ENCODE results near the gene NOLC1. TPM values are rescaled to one million over a fixed set of nuclear protein-coding genes. Genes with fewer than 3 reads are reported as not detected.

NOLC1 gene
- total and polyA plus RNA-seq, 2 of the 13 experiments (the other 11 are each of a cell fraction or from before 2014, with no cell fraction given): 50.6 to 81.0 TPM

- in situ Hi-C loops (cut with HindIII; ENCODE audit: extremely low pct_ligation_motif_present, low pct_unique_long_range_greater_than_20kb) (no loop called here), intact Hi-C loops (cut with micrococcal nuclease; ENCODE audit: unreplicated experiment) (loop anchor here (1.0 kb wide), 1 partner anchor 21 kb away; the partner anchor contains the start of gene NOLC1)
- peaks cover 0 to 4% of the 10 kb centered on the region in 2 experiments; a peak in 1 of 5 replicates for H3K27me3 ChIP-seq (ENCODE audit: control insufficient read depth in 1 of 2, insufficient read depth in 2 of 2, low read length in 2 of 2)
- H4K20me1 ChIP-seq (ENCODE audit: insufficient read depth, low read length): peaks cover 28% of the 10 kb centered on the region
- 16% methylated on average over 8 of the region's 8 CpGs for WGBS (ENCODE audit: low lambda C conversion rate)
- no peaks in the 10 kb centered on the region for H3K9me3 ChIP-seq (ENCODE audit: low read length)
- H3K79me2 ChIP-seq (ENCODE audit: insufficient read depth, low read length): peaks cover 36% of the 10 kb centered on the region
- peak; percentile 37 for DNase-seq (ENCODE audit: low spot score)
- H3K4me1 ChIP-seq (ENCODE audit: insufficient read depth, low read length): peaks cover 41% of the 10 kb centered on the region
- no TSS peak for BruUV-seq (replicated peaks)
- no peak for FAIRE-seq
- POLR2A ChIA-PET: interaction anchor here (0.7 to 1.9 kb wide), 3 partner anchors 17 to 76 kb away, joined by 3 to 11 read pairs (median 3); partner anchors contain the start of gene NOLC1
- H3K27ac ChIP-seq (ENCODE audit: extremely low read length, insufficient read depth, low read length): no peak overlapping the region
- H3K36me3 ChIP-seq (replicated peaks in 1 of 2; ENCODE audit: control insufficient read depth in 1 of 2, insufficient read depth in 2 of 2, low read length in 2 of 2): peaks cover 0 to 6% of the 10 kb centered on the region in 2 experiments; a peak in 1 of 5 replicates
- peak overlapping the region in 2 of 3 experiments; percentile 92 to 96; a peak in 4 of 6 replicates for H3K4me3 ChIP-seq (replicated peaks in 1 of 3; ENCODE audit: insufficient read depth in 1 of 3, low read depth in 2 of 3, low read length in 3 of 3)
- TF ChIP-seq FOXP1 (IDR thresholded peaks at IDR 0.05): no peak
- 0 out of 2 replicates have a peak, but pooled peaks have one; percentile 4 for TF ChIP-seq FOXP1 (CRISPR knock-in tag; IDR thresholded peaks at IDR 0.05)
- TF ChIP-seq ELF1 (CRISPR knock-in tag; IDR thresholded peaks at IDR 0.05): no peak
- TF ChIP-seq CEBPG (CRISPR knock-in tag; IDR thresholded peaks at IDR 0.05): peak; percentile 49
- TF ChIP-seq SP4 (CRISPR knock-in tag; IDR thresholded peaks at IDR 0.05): no peak
- no peak for TF ChIP-seq ZNF383 (CRISPR knock-in tag; IDR thresholded peaks at IDR 0.05; ENCODE audit: borderline replicate concordance)
- TF ChIP-seq BCL6 (CRISPR knock-in tag; IDR thresholded peaks at IDR 0.05): 0 out of 2 replicates have a peak, but pooled peaks have one; percentile 22
- TF ChIP-seq, protein P1, sequence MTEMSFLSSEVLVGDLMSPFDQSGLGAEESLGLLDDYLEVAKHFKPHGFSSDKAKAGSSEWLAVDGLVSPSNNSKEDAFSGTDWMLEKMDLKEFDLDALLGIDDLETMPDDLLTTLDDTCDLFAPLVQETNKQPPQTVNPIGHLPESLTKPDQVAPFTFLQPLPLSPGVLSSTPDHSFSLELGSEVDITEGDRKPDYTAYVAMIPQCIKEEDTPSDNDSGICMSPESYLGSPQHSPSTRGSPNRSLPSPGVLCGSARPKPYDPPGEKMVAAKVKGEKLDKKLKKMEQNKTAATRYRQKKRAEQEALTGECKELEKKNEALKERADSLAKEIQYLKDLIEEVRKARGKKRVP (CRISPR knock-in tag; IDR thresholded peaks at IDR 0.05): peak in 1 of 2 experiments; percentile 64; a peak in 2 of 4 replicates
- no peak for TF ChIP-seq ZNF124 (CRISPR knock-in tag; IDR thresholded peaks at IDR 0.05)
- TF ChIP-seq HMGA1 (CRISPR knock-in tag; conservative IDR thresholded peaks at IDR 0.05): no peak
- TF ChIP-seq ZNF770 (CRISPR knock-in tag; IDR thresholded peaks at IDR 0.05): peak; percentile 90
- TF ChIP-seq SIN3A (IDR thresholded peaks at IDR 0.05; ENCODE audit: borderline replicate concordance, low read depth, low read length): no peak
- TF ChIP-seq ATF7 (IDR thresholded peaks at IDR 0.05): peak; percentile 24; the same call in 1 of the 2 replicates
- no peak for TF ChIP-seq ATF7 (CRISPR knock-in tag; IDR thresholded peaks at IDR 0.05)
- no peak for TF ChIP-seq ZNF431 (CRISPR knock-in tag; IDR thresholded peaks at IDR 0.05; ENCODE audit: borderline replicate concordance, low read depth)
- peak; percentile 77 for TF ChIP-seq CEBPB (IDR thresholded peaks at IDR 0.05; ENCODE audit: borderline replicate concordance, low read depth, low read length)
- TF ChIP-seq, protein P2, sequence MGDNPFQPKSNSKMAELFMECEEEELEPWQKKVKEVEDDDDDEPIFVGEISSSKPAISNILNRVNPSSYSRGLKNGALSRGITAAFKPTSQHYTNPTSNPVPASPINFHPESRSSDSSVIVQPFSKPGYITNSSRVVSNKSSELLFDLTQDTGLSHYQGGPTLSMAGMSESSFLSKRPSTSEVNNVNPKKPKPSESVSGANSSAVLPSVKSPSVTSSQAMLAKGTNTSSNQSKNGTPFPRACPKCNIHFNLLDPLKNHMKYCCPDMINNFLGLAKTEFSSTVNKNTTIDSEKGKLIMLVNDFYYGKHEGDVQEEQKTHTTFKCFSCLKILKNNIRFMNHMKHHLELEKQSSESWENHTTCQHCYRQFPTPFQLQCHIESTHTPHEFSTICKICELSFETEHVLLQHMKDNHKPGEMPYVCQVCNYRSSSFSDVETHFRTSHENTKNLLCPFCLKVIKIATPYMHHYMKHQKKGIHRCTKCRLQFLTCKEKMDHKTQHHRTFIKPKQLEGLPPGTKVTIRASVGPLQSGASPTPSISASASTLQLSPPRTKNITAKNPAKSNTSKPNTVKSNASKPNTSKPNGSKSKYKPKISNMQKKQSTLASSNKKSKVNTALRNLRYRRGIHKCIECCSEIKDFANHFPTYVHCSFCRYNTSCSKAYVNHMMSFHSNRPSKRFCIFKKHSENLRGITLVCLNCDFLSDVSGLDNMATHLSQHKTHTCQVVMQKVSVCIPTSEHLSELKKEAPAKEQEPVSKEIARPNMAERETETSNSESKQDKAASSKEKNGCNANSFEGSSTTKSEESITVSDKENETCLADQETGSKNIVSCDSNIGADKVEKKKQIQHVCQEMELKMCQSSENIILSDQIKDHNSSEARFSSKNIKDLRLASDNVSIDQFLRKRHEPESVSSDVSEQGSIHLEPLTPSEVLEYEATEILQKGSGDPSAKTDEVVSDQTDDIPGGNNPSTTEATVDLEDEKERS (CRISPR knock-in tag; IDR thresholded peaks at IDR 0.05): no peak
- no peak for TF ChIP-seq SKI (IDR thresholded peaks at IDR 0.05; ENCODE audit: partially characterized antibody)
- H3K4me2 ChIP-seq (ENCODE audit: low read depth, low read length): peak overlapping the region; percentile 91
- H2AFZ ChIP-seq (ENCODE audit: low read length): peak overlapping the region; percentile 100
- peak overlapping the region; percentile 93 for H3K9ac ChIP-seq (ENCODE audit: insufficient read depth, low read depth, low read length)
- CTCF ChIA-PET (ENCODE audit: low intra/inter-chr PET ratio, low total read pairs): interaction anchor here (0.9 kb wide), 1 partner anchor 11 kb away, joined by 3 read pairs; no protein-coding TSS in a partner anchor
- ATAC-seq: no peak
Measured at GRCh38 chr10:102131286-102132170, 20.7 kb upstream of the NOLC1 start.

All from HepG2 (cell line).